Mononuclear cell (primary cell): ENCODE results near the gene SP2. TPM values are rescaled to one million over a fixed set of nuclear protein-coding genes. Genes with fewer than 3 reads are reported as not detected.

ENCODE experiments used
- H3K27me3 ChIP-seq: 2 replicates; pipeline ENCODE4 v1.6.0; 2011; ENCODE audit warnings: low read length, control low read depth; ENCODE audit not compliant: insufficient read depth
- H3K4me1 ChIP-seq: 2 replicates; pipeline ENCODE4 v1.5.1; 2011; ENCODE audit warnings: mild to moderate bottlenecking, low read length, control low read depth; ENCODE audit not compliant: insufficient read depth
- H3K4me3 ChIP-seq: 2 replicates; pipeline ENCODE4 v1.5.1; 2011; ENCODE audit warnings: mild to moderate bottlenecking, low read length, moderate library complexity
- H3K9me3 ChIP-seq: 2 replicates; pipeline ENCODE4 v1.5.1; 2011; ENCODE audit warnings: low read depth, mild to moderate bottlenecking, control low read depth, low read length
- total RNA-seq: library from RNA; depleted of rRNA; stranded (reverse); fragments of >200 nt; gene quantifications from one replicate; pipeline ENCODE4 v1.2.3, GENCODE V29; 2012

The SP2 gene
- total RNA-seq, 1 donor = 2.5 TPM

GRCh38 chr17:47956791-47957590 is 61.0 kb downstream of the SP2 start:
- Histone ChIP-seq H3K27me3 (no peaks in the 10 kb centered on the region), H3K4me1 (peaks cover 2% of the 10 kb centered on the region), H3K9me3 (no peaks in the 10 kb centered on the region), H3K4me3 (no peak overlapping the region)

DNA sequence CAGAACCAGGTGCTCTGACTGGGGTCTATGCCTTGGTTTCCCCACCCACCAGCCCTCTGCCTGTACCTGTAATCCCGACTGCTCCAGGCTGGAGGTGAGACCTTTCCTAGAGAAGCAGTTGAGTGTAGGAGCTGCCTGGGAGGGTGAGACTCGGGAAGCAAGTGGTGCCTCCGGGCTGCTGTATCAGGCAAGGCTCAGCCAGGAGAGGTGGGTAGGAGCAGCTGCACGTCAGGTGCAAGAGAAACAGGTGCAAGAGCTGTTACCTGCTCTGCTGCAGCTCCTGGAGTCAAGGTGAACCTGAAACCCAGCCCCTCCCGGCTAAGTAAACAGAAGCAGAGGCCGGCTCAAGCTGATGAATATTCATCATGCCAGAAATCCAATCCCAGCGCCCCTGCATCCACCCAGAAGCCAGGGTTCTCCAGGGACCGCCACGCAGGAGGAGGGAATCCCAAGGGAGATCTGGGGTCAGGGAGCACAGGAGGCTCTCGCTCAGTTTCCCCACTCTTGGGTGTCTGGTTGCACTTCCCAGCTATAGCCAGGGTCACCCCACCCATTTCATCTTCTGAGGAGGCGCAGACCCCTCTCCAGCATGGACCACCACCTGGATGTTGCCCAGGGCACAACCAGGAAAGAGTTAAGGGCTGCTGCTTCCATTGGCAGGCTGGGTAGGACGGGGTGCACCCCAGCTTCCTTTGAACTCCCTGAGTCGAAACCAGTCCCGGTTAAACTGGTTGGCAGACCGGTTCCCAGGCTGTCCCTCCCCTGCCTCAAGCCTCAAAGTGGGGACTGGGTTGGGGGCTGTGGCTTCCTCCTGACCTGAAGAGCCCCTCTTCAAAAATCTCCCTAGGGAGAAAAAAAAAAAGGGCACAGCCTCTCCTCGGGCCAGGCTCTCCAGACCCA is 61.8 kb downstream of the SP2 start, which contains the start of gene PRR15L:
Gene PRR15L, minus strand, starts transcription at position 293 of the 900 bp plus-strand sequence. CDS start 4,649 bp downstream, outside the sequence.
- no peaks in the 10 kb centered on the region for H3K4me1 ChIP-seq
- H3K27me3 ChIP-seq = no peaks in the 10 kb centered on the region
- H3K9me3 ChIP-seq = no peaks in the 10 kb centered on the region
- no peak within 1 kb of the TSS for H3K4me3 ChIP-seq

GRCh38 chr17:47959825-47960655 is 64.0 kb downstream of the SP2 start:
- Histone ChIP-seq H3K4me1 (no peaks in the 10 kb centered on the region), H3K4me3 (no peak overlapping the region), H3K27me3 (no peaks in the 10 kb centered on the region), H3K9me3 (no peaks in the 10 kb centered on the region)

- Histone ChIP-seq H3K4me1 (no peaks in the 10 kb centered on the region), H3K9me3 (no peaks in the 10 kb centered on the region), H3K4me3 (no peak overlapping the region), H3K27me3 (no peaks in the 10 kb centered on the region)
Observed at GRCh38 chr17:47961406-47961805, 65.4 kb downstream of the SP2 start.

DNA sequence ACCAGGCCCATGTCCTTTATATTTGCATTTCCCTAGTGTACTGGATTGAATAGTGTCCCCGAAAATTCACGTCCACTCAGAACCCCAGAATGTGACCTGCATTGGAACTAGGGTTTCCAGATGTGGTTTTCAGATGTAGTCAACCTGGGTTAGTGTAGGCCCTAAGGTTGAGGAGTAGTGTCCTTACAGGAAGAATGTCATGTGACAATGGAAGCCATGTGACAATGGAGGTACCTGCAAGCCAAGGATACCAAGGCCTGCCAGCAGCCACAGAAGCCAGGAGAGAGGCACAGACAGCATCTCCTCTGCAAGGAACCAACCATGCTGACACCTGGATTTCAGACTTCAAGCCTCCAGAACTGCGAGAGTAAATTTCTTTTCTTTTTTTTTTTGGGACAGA is 66.9 kb downstream of the SP2 start:
- H3K4me3 ChIP-seq = no peak overlapping the region
- H3K27me3 ChIP-seq = no peaks in the 10 kb centered on the region
- H3K9me3 ChIP-seq = no peaks in the 10 kb centered on the region
- H3K4me1 ChIP-seq = no peaks in the 10 kb centered on the region

DNA sequence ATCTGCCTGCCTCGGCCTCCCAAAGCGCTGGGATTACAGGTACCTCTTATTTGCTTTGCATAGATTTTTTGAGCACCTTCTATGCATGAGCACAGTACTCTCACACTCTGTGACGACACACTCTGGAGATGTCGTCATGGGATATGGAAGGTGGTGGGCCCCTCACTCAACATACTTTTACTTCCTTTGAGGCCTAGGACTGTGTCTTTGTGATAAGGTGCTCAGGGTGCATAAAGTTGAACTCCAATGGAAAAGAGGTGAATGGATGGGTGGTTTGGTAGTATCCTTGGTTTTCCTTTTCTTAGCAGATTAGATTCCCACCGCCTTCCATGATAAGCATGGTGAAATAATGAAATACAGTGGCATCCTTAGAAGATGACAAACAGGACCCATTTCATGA is 68.8 kb downstream of the SP2 start:
- Histone ChIP-seq H3K4me3 (no peak overlapping the region), H3K27me3 (no peaks in the 10 kb centered on the region), H3K4me1 (peaks cover 1% of the 10 kb centered on the region), H3K9me3 (no peaks in the 10 kb centered on the region)

DNA sequence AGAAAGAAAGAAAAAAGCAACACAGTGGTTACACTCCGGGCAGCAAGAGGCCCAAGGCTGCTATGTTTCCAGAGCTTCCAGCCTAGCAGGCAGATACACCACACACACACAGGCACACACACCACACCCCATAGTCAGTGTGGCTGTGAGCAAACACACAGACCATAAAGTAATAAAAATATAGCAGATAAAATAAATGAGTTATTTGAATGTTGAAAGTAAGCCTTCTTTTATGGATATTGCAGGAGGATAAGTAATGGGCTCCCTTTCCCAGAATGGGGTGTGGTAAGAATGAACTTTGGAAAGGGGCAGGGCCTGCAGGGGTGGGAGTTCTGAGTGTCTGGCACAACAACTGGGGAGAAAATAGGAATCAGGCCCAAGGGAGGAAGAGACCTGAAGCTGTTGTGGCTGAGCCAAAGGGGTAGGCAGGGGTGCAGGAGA is 70.1 kb downstream of the SP2 start:
- Histone ChIP-seq H3K4me1 (peaks cover 9% of the 10 kb centered on the region), H3K9me3 (no peaks in the 10 kb centered on the region), H3K27me3 (no peaks in the 10 kb centered on the region), H3K4me3 (no peak overlapping the region)

GRCh38 chr17:47967607-47968252 is 71.7 kb downstream of the SP2 start:
- no peaks in the 10 kb centered on the region for H3K9me3 ChIP-seq
- no peak overlapping the region for H3K4me3 ChIP-seq

GRCh38 chr17:47968836-47969235 is 72.8 kb downstream of the SP2 start:
- no peak overlapping the region for H3K4me3 ChIP-seq
- H3K27me3 ChIP-seq = no peaks in the 10 kb centered on the region
- no peaks in the 10 kb centered on the region for H3K9me3 ChIP-seq
- peaks cover 30% of the 10 kb centered on the region for H3K4me1 ChIP-seq

More at GRCh38 chr17:47967607-47968252, 71.7 kb downstream of the SP2 start:
- Histone ChIP-seq H3K4me1 (peaks cover 26% of the 10 kb centered on the region), H3K27me3 (no peaks in the 10 kb centered on the region)

- H3K4me1 ChIP-seq = peaks cover 30% of the 10 kb centered on the region
- peak overlapping the region; percentile 94 for H3K4me3 ChIP-seq
- H3K9me3 ChIP-seq = no peaks in the 10 kb centered on the region
- H3K27me3 ChIP-seq = no peaks in the 10 kb centered on the region
Observed at GRCh38 chr17:47969930-47970724, 74.1 kb downstream of the SP2 start.

DNA sequence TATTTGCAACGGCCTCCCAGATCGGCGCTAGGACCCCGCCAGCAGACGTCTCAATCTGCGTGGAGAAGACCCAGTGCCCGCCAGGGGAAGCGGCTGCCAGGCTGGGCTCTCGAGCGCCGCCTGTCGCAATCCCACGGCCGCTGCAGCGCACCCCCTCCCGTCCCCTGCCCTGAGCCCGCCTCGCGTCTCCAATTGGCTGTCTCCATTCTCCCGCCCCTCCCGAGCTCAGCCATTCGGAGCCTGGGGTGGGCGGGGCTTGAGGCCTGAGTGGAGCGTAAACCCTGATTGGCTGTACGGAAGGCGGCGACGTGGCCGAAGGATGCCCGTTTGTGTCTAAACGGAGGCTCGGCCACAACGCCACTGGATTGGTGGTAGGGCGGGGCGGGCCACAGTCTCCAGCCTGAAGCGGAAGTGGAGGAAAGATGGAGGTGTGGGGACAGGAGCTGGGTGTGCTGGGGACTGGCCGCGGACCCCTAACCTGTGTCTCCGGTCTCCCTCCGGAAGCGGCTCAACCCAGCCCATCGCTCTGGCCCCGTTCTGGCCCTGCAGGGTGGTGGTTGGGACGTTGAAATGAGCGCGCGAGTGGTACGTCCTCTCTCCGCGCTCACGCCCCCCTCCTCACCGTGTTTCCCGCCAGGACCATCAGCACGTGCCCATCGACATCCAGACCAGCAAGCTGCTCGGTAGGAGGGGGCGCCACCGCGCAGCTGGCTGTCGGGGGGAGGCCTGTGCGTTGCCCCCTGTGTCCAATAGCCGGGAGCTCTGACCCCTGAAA is 74.9 kb downstream of the SP2 start, which contains the start of gene CDK5RAP3:
Gene CDK5RAP3, plus strand, starts transcription at position 389 of the 775 bp plus-strand sequence. Its CDS starts 34 bp downstream, at position 423.
- Histone ChIP-seq H3K9me3 (no peaks in the 10 kb centered on the region), H3K4me1 (peaks cover 30% of the 10 kb centered on the region), H3K4me3 (peak within 1 kb of the TSS; percentile 94), H3K27me3 (no peaks in the 10 kb centered on the region)

GRCh38 chr17:47973541-47973940 is 77.5 kb downstream of the SP2 start:
- H3K4me1 ChIP-seq = peaks cover 30% of the 10 kb centered on the region

More at GRCh38 chr17:47973541-47973940, 77.5 kb downstream of the SP2 start:
- H3K4me3 ChIP-seq = no peak overlapping the region
- H3K9me3 ChIP-seq = no peaks in the 10 kb centered on the region
- no peaks in the 10 kb centered on the region for H3K27me3 ChIP-seq
